ENCODE results near the gene IDNK. TPM values are rescaled to one million over a fixed set of nuclear protein-coding genes. Genes with fewer than 3 reads are reported as not detected.
A peak's percentile ranks its signal among the peaks of the same experiment; 100 is the strongest.

Gene IDNK
- total RNA-seq (10 to 100 TPM in 6 of 9 donors, 1 to 10 TPM in 3; 6.4 to 25.2 (median 11.4) TPM), polyA plus RNA-seq (10 to 100 TPM; 18.1 to 21.6 (median 20.3) TPM)
- long read RNA-seq, donor 1, partial matches to known transcripts, result 39 of 68 reads
- long read RNA-seq, donor 1, other reads (novel, unspliced or antisense), result 25 of 68 reads
- long read RNA-seq, donor 2, partial matches to known transcripts, result 0 of 1 reads
- long read RNA-seq, donor 2, other reads (novel, unspliced or antisense), result 0 of 1 reads
- long read RNA-seq, donor 3, result 0 reads
- long read RNA-seq, donor 4, transcript IDNK-202 (5 exons, 692 nt), result major isoform, 11 of 21 reads
- long read RNA-seq, donor 4, transcript IDNK-203 (4 exons, 629 nt), result minor isoform, 7 of 21 reads
- long read RNA-seq, donor 4, partial matches to known transcripts, result 0 of 21 reads
- long read RNA-seq, donor 4, other reads (novel, unspliced or antisense), result 2 of 21 reads
- long read RNA-seq, donor 5, transcript IDNK-202 (5 exons, 692 nt), result major isoform, 10 of 24 reads
- long read RNA-seq, donor 5, partial matches to known transcripts, result 0 of 24 reads
- long read RNA-seq, donor 5, other reads (novel, unspliced or antisense), result 9 of 24 reads
- long read RNA-seq, donor 6, partial matches to known transcripts, result 1 of 12 reads
- long read RNA-seq, donor 6, other reads (novel, unspliced or antisense), result 5 of 12 reads
- long read RNA-seq, donor 7, partial matches to known transcripts, result 43 of 46 reads
- long read RNA-seq, donor 7, other reads (novel, unspliced or antisense), result 0 of 46 reads
- long read RNA-seq, donor 8, partial matches to known transcripts, result 0 of 5 reads
- long read RNA-seq, donor 8, other reads (novel, unspliced or antisense), result 0 of 5 reads
- long read RNA-seq, donor 9, partial matches to known transcripts, result 45 of 61 reads
- long read RNA-seq, donor 9, other reads (novel, unspliced or antisense), result 12 of 61 reads
- long read RNA-seq, donor 10, result 0 reads

DNA sequence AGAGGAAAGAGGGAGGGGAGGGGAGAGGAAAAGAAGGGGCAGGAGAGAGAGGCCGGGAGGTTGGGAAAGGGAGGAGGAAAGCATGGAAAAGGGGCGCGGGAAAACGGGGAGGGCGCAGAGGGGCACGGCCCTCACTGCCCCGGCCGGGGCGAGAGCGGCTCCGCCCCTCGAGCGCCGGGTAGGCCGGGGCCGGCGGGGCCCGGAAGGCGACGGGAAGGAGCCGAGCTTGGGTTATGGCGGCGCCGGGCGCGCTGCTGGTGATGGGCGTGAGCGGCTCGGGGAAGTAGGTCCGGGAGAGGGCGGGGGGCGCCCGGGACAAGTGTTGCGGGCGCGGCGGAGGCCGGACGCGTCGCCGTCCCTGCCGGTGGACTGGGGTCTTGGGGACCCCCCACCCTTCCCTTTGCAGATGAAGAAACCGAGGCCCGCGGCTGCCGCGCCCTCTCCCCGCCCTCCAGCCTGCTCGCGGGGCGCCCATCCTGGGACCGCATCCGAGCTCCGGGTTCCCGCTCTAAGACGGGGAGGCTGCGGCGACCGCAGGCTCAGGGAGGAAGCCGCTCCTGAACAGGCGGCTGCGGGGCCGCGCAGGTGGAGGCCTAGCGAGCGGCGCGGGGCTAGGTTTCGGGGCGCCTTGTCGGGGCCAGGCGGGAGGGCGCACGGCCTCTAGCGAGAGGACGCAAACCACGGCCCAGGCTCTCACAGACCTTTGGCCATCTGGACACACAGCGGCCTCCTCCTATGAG, at the start of gene IDNK:
TSS of gene IDNK (plus strand) at position 205 of the 740 bp plus-strand sequence. CDS start at position 234, 29 bp downstream.
- Histone ChIP-seq H3K27me3 (no peaks in the 10 kb centered on the region), H3K27ac (peak within 1 kb of the TSS in 4 of 5 donors; percentile 79 to 89 (median 86)), H3K36me3 (replicated peaks in 1 of 2) (no peaks in the 10 kb centered on the region), H3K9me3 (replicated peaks in 1 of 3) (no peaks in the 10 kb centered on the region), H3K4me1 (replicated peaks in 1 of 2) (peaks cover 2 to 9% of the 10 kb centered on the region in 2 donors), H3K4me3 (peak within 1 kb of the TSS; percentile 47 to 99 (median 73))
- TF ChIP-seq CTCF (IDR thresholded peaks at IDR 0.05), result no peak
- TF ChIP-seq POLR2A (IDR thresholded peaks at IDR 0.05), result peak; percentile 21 to 33
- peak; percentile 28 to 72 (median 55) for DNase-seq
- 0 to 1% (median 0%) methylated on average over 14 to 79 of the region's 79 CpGs for WGBS, 4 donors
- intact Hi-C loops (cut with DNase I), result no loop called here

DNA sequence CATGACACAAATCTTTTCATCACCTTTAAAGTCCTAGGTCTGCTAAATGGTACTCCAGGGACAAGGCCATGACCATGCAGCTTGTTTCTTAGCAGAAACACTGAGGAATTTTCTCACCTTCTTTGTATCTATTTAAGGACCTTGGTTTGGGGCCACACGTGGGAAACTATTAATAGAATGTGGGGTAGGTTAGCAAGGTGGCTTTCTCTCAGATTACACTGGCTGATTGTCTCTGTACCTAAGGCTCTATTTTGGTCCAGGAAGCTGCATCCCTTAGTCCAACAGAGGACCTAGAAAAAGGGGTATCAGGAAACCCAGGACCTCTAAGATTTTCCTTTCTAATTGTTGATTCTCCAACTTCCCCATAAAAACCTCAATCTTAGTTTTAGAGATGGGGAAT, 48.5 kb upstream of the IDNK start:
- DNase-seq, result no peak

GRCh38 chr9:83582029-83582428, 40.9 kb upstream of the IDNK start:
- intact Hi-C loops (cut with DNase I), result no loop called here

More for the DNA sequence above, 48.5 kb upstream of the IDNK start:
- no peak for TF ChIP-seq POLR2A (IDR thresholded peaks at IDR 0.05)
- no peak for TF ChIP-seq CTCF (IDR thresholded peaks at IDR 0.05)
- no peaks in the 10 kb centered on the region for H3K4me1 ChIP-seq (replicated peaks in 1 of 2)
- no peaks in the 10 kb centered on the region for H3K27me3 ChIP-seq
- H3K9me3 ChIP-seq (replicated peaks in 1 of 3), result no peaks in the 10 kb centered on the region
- 63 to 71% (median 67%) methylated on average over 1 of the region's 1 CpG for WGBS, 4 donors
- no peak overlapping the region for H3K27ac ChIP-seq
- no peaks in the 10 kb centered on the region for H3K36me3 ChIP-seq (replicated peaks in 1 of 2)
- H3K4me3 ChIP-seq, result no peak overlapping the region
- intact Hi-C loops (cut with DNase I), result no loop called here

GRCh38 chr9:83583151-83584014, 39.6 kb upstream of the IDNK start:
- no peaks in the 10 kb centered on the region for H3K27me3 ChIP-seq
- 67 to 77% (median 71%) methylated on average over 6 of the region's 6 CpGs for WGBS, 4 donors
- H3K9me3 ChIP-seq (replicated peaks in 1 of 3), result no peaks in the 10 kb centered on the region
- no peaks in the 10 kb centered on the region for H3K36me3 ChIP-seq (replicated peaks in 1 of 2)
- intact Hi-C loops (cut with DNase I), result no loop called here
- TF ChIP-seq CTCF (IDR thresholded peaks at IDR 0.05) (peak; percentile 44 to 86 (median 64)), POLR2A (IDR thresholded peaks at IDR 0.05) (no peak)
- H3K27ac ChIP-seq, result no peak overlapping the region
- peak; percentile 23 to 87 (median 60) for DNase-seq
- peaks cover 0 to 5% of the 10 kb centered on the region in 2 donors for H3K4me1 ChIP-seq (replicated peaks in 1 of 2)
- H3K4me3 ChIP-seq, result no peak overlapping the region

More at GRCh38 chr9:83582029-83582428, 40.9 kb upstream of the IDNK start:
- Histone ChIP-seq H3K9me3 (replicated peaks in 1 of 3) (no peaks in the 10 kb centered on the region), H3K36me3 (replicated peaks in 1 of 2) (no peaks in the 10 kb centered on the region), H3K27ac (no peak overlapping the region), H3K4me1 (replicated peaks in 1 of 2) (peaks cover 0 to 5% of the 10 kb centered on the region in 2 donors), H3K4me3 (no peak overlapping the region), H3K27me3 (no peaks in the 10 kb centered on the region)
- TF ChIP-seq POLR2A (IDR thresholded peaks at IDR 0.05), result no peak
- peak in 6 of 7 donors; percentile 36 to 60 (median 42) for DNase-seq
- WGBS, 4 donors, result 19 to 28% (median 21%) methylated on average over 1 of the region's 1 CpG

Data from adrenal gland (tissue), 19 donors.